NAMALWA (cell line): Measurements from ENCODE around the gene PPAT.

Source experiments
- DNase-seq: peaks from one replicate; pipeline ENCODE4 v3.0.0-alpha.2; 2015; ENCODE audit warnings: low spot score

The PPAT gene

GRCh38 chr4:56434599-56435139 lies 746 bp downstream of the PPAT start:
- peak; percentile 70 for DNase-seq

GRCh38 chr4:56433280-56433679 lies 2.1 kb downstream of the PPAT start:
- peak; percentile 37 for DNase-seq

GRCh38 chr4:56430203-56430602 lies 5.2 kb downstream of the PPAT start:
- DNase-seq = no peak

GRCh38 chr4:56427179-56427578 lies 8.2 kb downstream of the PPAT start:
- no peak for DNase-seq

- no peak for DNase-seq
These were observed 9.1 kb downstream of the PPAT start for GRCh38 chr4:56426273-56426672.

GRCh38 chr4:56425518-56425917 lies 9.9 kb downstream of the PPAT start:
- DNase-seq = no peak

DNA sequence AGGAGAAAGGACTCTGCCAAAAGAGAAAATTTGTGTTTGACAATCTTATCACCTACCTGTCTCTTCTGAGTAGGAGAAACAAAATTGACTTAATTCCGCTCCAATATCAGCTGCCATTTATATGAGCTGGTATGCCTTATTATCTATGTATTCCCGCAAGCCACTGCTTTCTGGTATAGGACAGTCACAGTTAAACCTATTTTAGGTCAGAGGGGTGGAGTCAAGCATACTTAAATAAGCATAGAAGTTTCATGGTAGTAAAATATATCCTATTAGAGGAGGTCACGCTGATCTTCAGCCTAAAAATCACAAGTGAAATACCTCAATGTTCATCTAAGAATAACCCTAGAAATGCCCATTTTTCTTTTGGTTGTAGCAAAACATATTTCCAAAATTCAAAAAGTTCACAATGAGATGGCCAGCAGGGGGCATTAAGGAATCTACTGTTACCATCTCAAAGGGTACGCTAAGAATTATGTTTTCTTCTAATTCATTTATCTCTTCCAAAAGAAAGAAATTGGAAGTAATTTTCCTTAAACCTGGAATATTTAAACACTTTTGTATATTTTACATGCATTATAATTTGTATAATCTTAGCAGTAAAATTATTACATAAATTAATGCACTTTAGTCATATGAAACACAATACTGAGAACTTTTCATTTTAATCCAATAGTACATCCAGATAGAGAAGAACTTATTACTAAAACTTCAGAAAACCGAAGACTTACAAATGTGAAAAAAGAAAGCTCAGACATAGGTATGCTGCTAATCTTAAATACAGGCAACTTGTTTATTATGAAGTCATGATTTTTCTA lies 10.5 kb downstream of the PPAT start:
- peak; percentile 64 for DNase-seq

- no peak for DNase-seq
These were observed 11.2 kb downstream of the PPAT start for GRCh38 chr4:56424176-56424575.

DNA sequence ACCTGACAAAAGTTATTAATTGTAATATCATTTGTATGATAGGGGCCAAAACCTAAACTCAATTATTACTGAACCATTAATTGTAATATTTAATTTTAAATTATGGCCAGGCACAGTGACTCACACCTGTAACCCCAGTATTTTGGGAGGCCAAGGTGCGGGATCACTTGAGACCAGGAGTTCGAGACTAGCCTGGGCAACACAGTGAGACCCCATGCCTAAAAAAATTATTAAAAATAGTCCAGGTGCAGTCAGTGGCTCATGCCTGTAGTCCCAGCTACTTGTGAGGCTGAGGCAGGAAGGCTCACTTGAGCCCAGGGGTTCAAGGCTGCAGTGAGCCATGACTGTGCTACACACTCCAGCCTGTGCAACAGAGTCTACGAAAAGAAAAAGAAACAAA lies 18.0 kb downstream of the PPAT start:
- no peak for DNase-seq

DNA sequence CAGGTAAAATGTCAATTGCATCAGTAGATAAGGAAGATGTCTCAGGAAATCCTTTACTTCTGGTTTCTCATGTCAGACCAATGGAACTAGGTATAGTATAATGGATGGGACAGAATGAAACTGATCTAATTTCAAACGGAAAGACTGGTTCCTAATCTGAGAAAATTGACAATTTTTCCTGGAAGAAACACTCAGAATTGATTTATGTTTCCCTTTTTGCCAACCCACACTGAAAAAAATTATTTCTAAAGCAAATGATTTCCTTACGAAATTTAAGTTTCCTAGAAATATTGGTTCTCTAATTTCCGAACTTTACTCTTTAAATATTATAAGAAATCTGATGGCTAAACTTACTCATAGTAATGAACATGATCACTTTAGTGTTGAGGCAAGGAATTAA lies 19.1 kb downstream of the PPAT start:
- no peak for DNase-seq

DNA sequence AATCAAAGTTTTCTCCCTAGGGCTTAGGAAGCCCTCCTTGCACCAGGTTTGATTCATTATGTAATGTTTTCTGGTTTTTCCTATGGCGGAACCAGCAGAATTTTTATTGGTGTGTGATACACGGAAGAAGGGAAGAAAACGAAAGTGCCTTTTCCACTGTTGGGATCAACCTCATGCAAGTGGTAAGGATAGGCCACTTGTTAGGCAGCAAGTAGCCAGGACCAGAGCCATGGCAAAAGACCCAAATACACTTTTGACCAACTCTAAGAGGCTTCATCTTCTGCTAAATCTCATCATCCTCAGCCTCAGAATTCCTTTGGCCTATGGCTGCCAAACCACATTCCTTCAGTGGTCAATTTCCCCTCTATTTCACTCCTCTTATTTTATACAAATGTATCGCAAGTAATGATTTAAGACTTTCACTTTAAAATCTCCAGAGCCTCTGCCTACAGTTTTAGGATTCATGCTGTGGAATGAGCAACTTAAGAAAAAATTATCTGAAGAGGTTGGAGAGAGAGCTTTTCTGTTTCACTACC lies 21.2 kb downstream of the PPAT start:
- DNase-seq = no peak

DNA sequence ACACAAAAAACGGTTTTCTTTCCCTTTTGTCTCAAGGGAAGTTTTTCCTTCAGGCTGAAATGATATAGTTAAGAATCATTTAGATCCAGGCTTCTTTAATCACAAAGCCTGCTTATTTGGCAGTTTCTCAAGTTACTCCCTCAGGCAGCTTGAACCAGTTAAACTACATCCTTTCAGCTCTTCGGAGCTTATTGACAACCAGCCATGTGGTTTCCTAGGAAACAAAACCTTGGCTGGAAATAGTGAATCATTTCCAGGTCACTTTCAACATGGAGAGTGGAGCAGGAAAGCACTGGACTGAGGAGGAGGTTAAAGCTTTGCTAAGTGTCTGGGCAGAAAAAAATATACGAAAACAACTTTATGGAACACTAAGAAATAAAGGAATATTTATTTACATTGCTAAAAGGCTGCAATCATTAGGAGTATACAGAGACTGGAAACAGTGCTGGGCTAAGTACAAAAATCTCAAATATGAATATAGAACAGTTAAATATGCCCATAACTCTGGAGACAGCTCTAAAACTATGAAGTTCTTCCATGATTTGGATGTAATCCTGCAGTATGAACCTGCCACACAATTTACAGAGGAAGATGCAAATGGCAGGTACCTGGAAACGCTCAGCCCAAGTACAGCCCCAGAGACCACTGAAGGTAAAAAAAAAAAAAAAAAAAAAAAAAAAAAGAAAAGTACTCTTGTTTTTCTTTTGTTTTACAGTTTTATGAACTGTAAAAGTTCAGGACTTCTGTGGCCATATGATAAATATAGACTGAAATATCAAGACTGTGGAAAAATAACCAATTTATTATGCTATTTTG lies 25.0 kb downstream of the PPAT start:
- no peak for DNase-seq

- no peak for DNase-seq
These were observed 25.8 kb downstream of the PPAT start for GRCh38 chr4:56409511-56410090.

- DNase-seq = no peak
These were observed 26.4 kb downstream of the PPAT start for GRCh38 chr4:56408978-56409377.

DNA sequence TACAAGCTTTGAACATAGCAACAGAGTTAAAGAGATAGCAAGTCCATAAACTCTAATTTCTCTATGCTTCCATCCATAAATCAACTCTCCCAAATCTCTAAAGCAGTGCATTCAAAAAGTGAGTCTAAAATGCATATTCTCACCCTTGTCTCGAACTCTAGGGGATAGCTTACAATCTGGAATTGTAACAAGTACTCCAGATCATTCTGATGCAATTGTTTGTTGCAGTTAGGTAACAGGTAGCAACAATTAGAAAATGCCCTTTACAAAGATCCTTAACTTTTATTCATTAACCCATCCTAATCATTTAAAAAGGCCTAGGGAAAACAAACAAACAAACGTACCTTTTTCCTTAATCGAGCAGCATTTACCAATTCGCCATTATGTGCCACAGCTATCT lies 29.3 kb downstream of the PPAT start:
- DNase-seq = no peak

- no peak for DNase-seq
These were observed 30.4 kb downstream of the PPAT start for GRCh38 chr4:56405016-56405415.

- DNase-seq = no peak
These were observed 34.9 kb downstream of the PPAT start for GRCh38 chr4:56400560-56400959.

GRCh38 chr4:56391270-56391669 lies 44.1 kb downstream of the PPAT start:
- no peak for DNase-seq

- peak; percentile 21 for DNase-seq
These were observed 45.9 kb downstream of the PPAT start for GRCh38 chr4:56389558-56389957.

GRCh38 chr4:56388306-56388705 lies 47.1 kb downstream of the PPAT start:
- DNase-seq = peak; percentile 50

- DNase-seq = peak; percentile 97
These were observed 48.1 kb downstream of the PPAT start, which contains the start of gene AASDH for GRCh38 chr4:56387023-56388001. Gene AASDH, minus strand, starts transcription at chr4:56387491. Its CDS starts 3,192 bp downstream, at chr4:56384299.
